Heart left ventricle (tissue), 13 donors: ENCODE data around the gene TSPAN33.

Source experiments
- POLR2A ChIP-seq, 2 donors: fragments of 450-650 bp; IDR thresholded peaks; one replicate each; pipeline ENCODE4 v1.6.1; 2017; ENCODE audit warnings: antibody characterized with exemption in 2 of 2, mild to moderate bottlenecking in 2 of 2, moderate library complexity in 2 of 2
- TF ChIP-seq, protein P1 (sequence below), 12 donors: fragments of 200-600 bp; sonication (generic) in 4 of 12; IDR thresholded peaks; one replicate each; pipeline versions ENCODE4 v1.5.0 to v1.8.0; 2018 to 2022; ENCODE audit warnings: antibody characterized with exemption in 12 of 12, mild to moderate bottlenecking in 5 of 12
- donor health status: ischemic (EF 13 %, LVEDD 7.1; RV severe dilation, severe dysfunction).
- donor health status: DM: no; HTN: yes; CAD: no.
- donor health status: DM: no; HTN: no; CAD: no.
- donor health status: ischemic (EF 25% LVEDD 6.9; RV normal size, moderate dysfunction).
- donor health status: ischemic (EF 25% LVEDD 5.7; RV mildly dilated, moderate dysfunction).
- donor health status: ischemic (EF 35%, LVEDD 5.7; RV mildly dilated, moderate dysfunction).
- donor health status: nonischemic (EF 11% LVEDD 7.7; RV severe dilation, severe dysfunction).
- donor health status: DM: yes; HTN: yes; CAD: no.
- donor health status: PGD.
- donor health status: ischemic (EF 29% LVEDD 5.4; RV normal size, mild dysfunction).
- donor health status: nonischemic (EF 23%, LVEDD 6.1; RV moderate dilation, normal function).

DNA sequence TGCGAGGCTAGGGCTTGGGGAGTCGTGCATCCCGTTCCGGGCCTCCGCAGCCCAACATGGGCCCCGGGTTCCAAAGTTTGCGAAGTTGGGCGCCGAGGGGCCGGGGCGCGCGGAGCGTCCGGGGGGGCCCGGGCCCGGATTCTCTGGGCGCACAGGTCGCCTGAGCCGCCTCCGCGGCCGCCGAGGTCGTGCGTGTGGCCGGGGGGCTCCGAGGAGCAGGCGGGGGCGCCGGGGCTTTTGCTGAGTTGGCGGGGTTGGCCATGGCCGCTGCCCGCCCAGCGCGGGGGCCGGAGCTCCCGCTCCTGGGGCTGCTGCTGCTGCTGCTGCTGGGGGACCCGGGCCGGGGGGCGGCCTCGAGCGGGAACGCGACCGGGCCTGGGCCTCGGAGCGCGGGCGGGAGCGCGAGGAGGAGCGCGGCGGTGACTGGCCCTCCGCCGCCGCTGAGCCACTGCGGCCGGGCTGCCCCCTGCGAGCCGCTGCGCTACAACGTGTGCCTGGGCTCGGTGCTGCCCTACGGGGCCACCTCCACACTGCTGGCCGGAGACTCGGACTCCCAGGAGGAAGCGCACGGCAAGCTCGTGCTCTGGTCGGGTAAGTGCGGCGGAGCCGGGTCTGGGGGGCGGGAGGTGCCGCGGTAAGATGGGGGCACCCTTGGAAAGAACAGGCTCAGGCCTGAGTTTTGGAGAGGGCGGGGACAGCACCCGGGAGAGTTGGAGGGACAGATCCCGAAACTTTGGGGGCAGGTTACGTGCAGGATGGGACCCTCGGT lies 44.6 kb downstream of the TSPAN33 start:
- TF ChIP-seq, protein P1, sequence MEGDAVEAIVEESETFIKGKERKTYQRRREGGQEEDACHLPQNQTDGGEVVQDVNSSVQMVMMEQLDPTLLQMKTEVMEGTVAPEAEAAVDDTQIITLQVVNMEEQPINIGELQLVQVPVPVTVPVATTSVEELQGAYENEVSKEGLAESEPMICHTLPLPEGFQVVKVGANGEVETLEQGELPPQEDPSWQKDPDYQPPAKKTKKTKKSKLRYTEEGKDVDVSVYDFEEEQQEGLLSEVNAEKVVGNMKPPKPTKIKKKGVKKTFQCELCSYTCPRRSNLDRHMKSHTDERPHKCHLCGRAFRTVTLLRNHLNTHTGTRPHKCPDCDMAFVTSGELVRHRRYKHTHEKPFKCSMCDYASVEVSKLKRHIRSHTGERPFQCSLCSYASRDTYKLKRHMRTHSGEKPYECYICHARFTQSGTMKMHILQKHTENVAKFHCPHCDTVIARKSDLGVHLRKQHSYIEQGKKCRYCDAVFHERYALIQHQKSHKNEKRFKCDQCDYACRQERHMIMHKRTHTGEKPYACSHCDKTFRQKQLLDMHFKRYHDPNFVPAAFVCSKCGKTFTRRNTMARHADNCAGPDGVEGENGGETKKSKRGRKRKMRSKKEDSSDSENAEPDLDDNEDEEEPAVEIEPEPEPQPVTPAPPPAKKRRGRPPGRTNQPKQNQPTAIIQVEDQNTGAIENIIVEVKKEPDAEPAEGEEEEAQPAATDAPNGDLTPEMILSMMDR (IDR thresholded peaks at IDR 0.05), result no peak
- TF ChIP-seq POLR2A (IDR thresholded peaks at IDR 0.05), result no peak
